HEK293 (cell line): Measurements from ENCODE around the gene R3HDML.

Experiments
- CTCF ChIA-PET: fragments of 350-600 bp; formaldehyde crosslinking; extraction: SDS; loops from one replicate; lab custom pipeline; 2021; ENCODE audit warnings: antibody characterized with exemption; lab: Yijun Ruan, JAX
- POLR2A ChIA-PET: fragments of 300-600 bp; formaldehyde crosslinking; extraction: SDS; loops from one replicate; lab custom pipeline; 2020; ENCODE audit warnings: antibody characterized with exemption, inconsistent platforms; lab: Yijun Ruan, JAX
- H3K27ac ChIP-seq: fragments of 200-500 bp; sonication (Bioruptor generic); 2 replicates; pipeline ENCODE4 v1.5.1; 2014; ENCODE audit warnings: low read depth, low read length, control low read depth, inconsistent platforms; ENCODE audit errors: extremely low read depth
- H3K36me3 ChIP-seq, 2 experiments: fragments of 200-500 bp in 1 of 2; sonication (Bioruptor generic) in 1 of 2; 1 replicate in 1 of 2; 2 replicates in 1 of 2; pipeline ENCODE4 v1.5.1; 2014 to 2017; ENCODE audit warnings: inconsistent platforms in 2 of 2, low read length in 2 of 2; ENCODE audit not compliant: control insufficient read depth in 2 of 2, insufficient read depth in 1 of 2
- H3K4me1 ChIP-seq: fragments of 200-500 bp; sonication (Bioruptor generic); 2 replicates; pipeline ENCODE4 v1.5.1; 2014; ENCODE audit warnings: mild to moderate bottlenecking, low read length, inconsistent platforms; ENCODE audit not compliant: control insufficient read depth, insufficient read depth
- H3K4me3 ChIP-seq: 2 replicates; pipeline ENCODE4 v1.5.1; 2011; ENCODE audit warnings: low read depth, mild to moderate bottlenecking, control low read depth, low read length, moderate library complexity
- H3K9me3 ChIP-seq: fragments of 200-500 bp; sonication (Bioruptor generic); 2 replicates; pipeline ENCODE4 v1.5.1; 2014; ENCODE audit warnings: low read depth, low read length, inconsistent platforms; ENCODE audit not compliant: control insufficient read depth, insufficient read depth
- ATF2 ChIP-seq: fragments of 450-650 bp; formaldehyde crosslinking; IDR thresholded peaks from 2 replicates; pipeline ENCODE4 v1.5.1; 2016; ENCODE audit warnings: missing biosample characterization, missing genetic modification characterization, low read depth
- INSM2 ChIP-seq: fragments of 450-650 bp; formaldehyde crosslinking; IDR thresholded peaks from 2 replicates; pipeline ENCODE4 v1.5.1; 2016; ENCODE audit warnings: missing biosample characterization, missing genetic modification characterization
- KLF17 ChIP-seq: fragments of 450-650 bp; formaldehyde crosslinking; IDR thresholded peaks from 2 replicates; pipeline ENCODE4 v1.5.1; 2016; ENCODE audit warnings: missing biosample characterization, missing genetic modification characterization
- MYNN ChIP-seq: fragments of 450-650 bp; formaldehyde crosslinking; IDR thresholded peaks from 2 replicates; pipeline ENCODE4 v1.5.1; 2016; ENCODE audit warnings: missing biosample characterization, missing genetic modification characterization, borderline replicate concordance
- REPIN1 ChIP-seq: fragments of 450-650 bp; formaldehyde crosslinking; IDR thresholded peaks from 2 replicates; pipeline ENCODE4 v1.5.1; 2017; ENCODE audit warnings: missing biosample characterization, missing genetic modification characterization, low read depth
- TCF7L2 ChIP-seq: IDR thresholded peaks from 2 replicates; pipeline ENCODE4 v1.6.1; 2011; ENCODE audit warnings: low read depth, mild to moderate bottlenecking, inconsistent platforms, low read length, moderate library complexity, borderline replicate concordance
- ZBTB10 ChIP-seq: fragments of 450-650 bp; formaldehyde crosslinking; IDR thresholded peaks from 2 replicates; pipeline ENCODE4 v1.5.1; 2016; ENCODE audit warnings: missing biosample characterization, missing genetic modification characterization
- ZFHX2 ChIP-seq: fragments of 450-650 bp; formaldehyde crosslinking; conservative IDR thresholded peaks from 2 replicates; pipeline ENCODE4 v1.5.1; 2016; ENCODE audit warnings: missing biosample characterization, missing genetic modification characterization
- ZNF16 ChIP-seq: fragments of 450-650 bp; formaldehyde crosslinking; IDR thresholded peaks from 2 replicates; pipeline ENCODE4 v1.5.1; 2016; ENCODE audit warnings: low read depth, missing biosample characterization, missing genetic modification characterization
- ZNF175 ChIP-seq: fragments of 450-650 bp; formaldehyde crosslinking; IDR thresholded peaks from 2 replicates; pipeline ENCODE4 v1.5.1; 2016; ENCODE audit warnings: missing biosample characterization, missing genetic modification characterization
- ZNF18 ChIP-seq: fragments of 450-650 bp; formaldehyde crosslinking; IDR thresholded peaks from 2 replicates; pipeline ENCODE4 v1.5.1; 2016; ENCODE audit warnings: missing biosample characterization, missing genetic modification characterization
- ZNF302 ChIP-seq: fragments of 450-650 bp; formaldehyde crosslinking; IDR thresholded peaks from 2 replicates; pipeline ENCODE4 v1.5.1; 2016; ENCODE audit warnings: missing biosample characterization, missing genetic modification characterization, low read depth
- ZNF391 ChIP-seq: fragments of 450-650 bp; formaldehyde crosslinking; IDR thresholded peaks from 2 replicates; pipeline ENCODE4 v1.5.1; 2016; ENCODE audit warnings: low read depth, missing biosample characterization, missing genetic modification characterization, borderline replicate concordance
- ZNF394 ChIP-seq: fragments of 450-650 bp; formaldehyde crosslinking; IDR thresholded peaks from 2 replicates; pipeline ENCODE4 v1.5.1; 2016; ENCODE audit warnings: missing biosample characterization, missing genetic modification characterization, mild to moderate bottlenecking, moderate library complexity, borderline replicate concordance
- ZNF645 ChIP-seq: fragments of 450-650 bp; formaldehyde crosslinking; IDR thresholded peaks from 2 replicates; pipeline ENCODE4; 2016; ENCODE audit warnings: missing biosample characterization, missing genetic modification characterization
- ZNF704 ChIP-seq: fragments of 450-650 bp; formaldehyde crosslinking; IDR thresholded peaks from 2 replicates; pipeline ENCODE4 v1.5.1; 2016; ENCODE audit warnings: missing biosample characterization, missing genetic modification characterization
- ZSCAN4 ChIP-seq: fragments of 450-650 bp; formaldehyde crosslinking; IDR thresholded peaks from 2 replicates; pipeline ENCODE4 v1.5.1; 2017; ENCODE audit warnings: missing biosample characterization, missing genetic modification characterization

Gene R3HDML

GRCh38 chr20:44334306-44334705, 2.5 kb upstream of the R3HDML start:
- Histone ChIP-seq H3K36me3 (no peaks in the 10 kb centered on the region), H3K4me1 (no peaks in the 10 kb centered on the region), H3K27ac (no peak overlapping the region), H3K9me3 (no peaks in the 10 kb centered on the region), H3K4me3 (no peak overlapping the region)
- no peak for TF ChIP-seq ATF2 (tag by site-specific recombination)
- no peak for TF ChIP-seq ZNF645 (tag by site-specific recombination)
- no peak for TF ChIP-seq ZNF391
- no peak for TF ChIP-seq ZFHX2 (tag by site-specific recombination)
- TF ChIP-seq TCF7L2: no peak
- no peak for TF ChIP-seq ZNF16 (tag by site-specific recombination)
- TF ChIP-seq ZNF175: no peak
- no peak for TF ChIP-seq ZBTB10 (tag by site-specific recombination)
- no peak for TF ChIP-seq ZNF704 (tag by site-specific recombination)
- TF ChIP-seq MYNN (tag by site-specific recombination): no peak
- TF ChIP-seq INSM2: no peak
- ChIA-PET CTCF (interaction anchor here (0.6 to 0.7 kb wide), 2 partner anchors 66 to 592 kb away, joined by 3 read pairs; no protein-coding TSS in a partner anchor), POLR2A (no interaction called here)

GRCh38 chr20:44334709-44335108, 2.1 kb upstream of the R3HDML start:
- no peak overlapping the region for H3K4me3 ChIP-seq
- CTCF ChIA-PET: interaction anchor here (0.6 to 0.7 kb wide), 2 partner anchors 66 to 593 kb away, joined by 3 read pairs; no protein-coding TSS in a partner anchor
- H3K27ac ChIP-seq: no peak overlapping the region
- H3K36me3 ChIP-seq: no peaks in the 10 kb centered on the region
- no peak for TF ChIP-seq KLF17 (tag by site-specific recombination)
- TF ChIP-seq ZNF645 (tag by site-specific recombination): no peak
- no peak for TF ChIP-seq REPIN1 (tag by site-specific recombination)
- no peak for TF ChIP-seq ZNF302 (tag by site-specific recombination)
- 0 out of 2 replicates have a peak, but pooled peaks have one; percentile 27 for TF ChIP-seq ZSCAN4 (tag by site-specific recombination)
- TF ChIP-seq ZNF18 (tag by site-specific recombination): no peak
- TF ChIP-seq ZNF394 (tag by site-specific recombination): no peak
- no peaks in the 10 kb centered on the region for H3K9me3 ChIP-seq
- POLR2A ChIA-PET: no interaction called here
- H3K4me1 ChIP-seq: no peaks in the 10 kb centered on the region
